Measurements from ENCODE around the gene PIPOX.

PIPOX gene

GRCh38 chr17:29000973-29001372 lies 42.0 kb upstream of the PIPOX start:
- no peaks in the 10 kb centered on the region for H3K9me3 ChIP-seq
- H3K27me3 ChIP-seq: peaks cover 0 to 59% of the 10 kb centered on the region in 2 donors
- no peaks in the 10 kb centered on the region for H3K36me3 ChIP-seq
- DNase-seq: no peak
- intact Hi-C loops (cut with DNase I; ENCODE audit: low total_unique reads): no loop called here
- H3K4me3 ChIP-seq: no peak overlapping the region
- H3K27ac ChIP-seq: no peak overlapping the region
- H3K4me1 ChIP-seq: peaks cover 0 to 9% (median 7%) of the 10 kb centered on the region in 4 donors
- TF ChIP-seq CTCF (IDR thresholded peaks at IDR 0.05): no peak

GRCh38 chr17:29002811-29003210 lies 40.1 kb upstream of the PIPOX start:
- Histone ChIP-seq H3K9me3 (no peaks in the 10 kb centered on the region), H3K36me3 (no peaks in the 10 kb centered on the region), H3K27ac (no peak overlapping the region), H3K4me3 (no peak overlapping the region), H3K27me3 (peaks cover 0 to 60% of the 10 kb centered on the region in 2 donors), H3K4me1 (peaks cover 0 to 12% (median 10%) of the 10 kb centered on the region in 4 donors)
- no peak for DNase-seq
- TF ChIP-seq CTCF (IDR thresholded peaks at IDR 0.05): no peak
- intact Hi-C loops (cut with DNase I; ENCODE audit: low total_unique reads): no loop called here

- TF ChIP-seq CTCF (IDR thresholded peaks at IDR 0.05): no peak
- Histone ChIP-seq H3K9me3 (no peaks in the 10 kb centered on the region), H3K4me1 (peaks cover 0 to 12% (median 10%) of the 10 kb centered on the region in 4 donors), H3K27ac (no peak overlapping the region), H3K4me3 (no peak overlapping the region), H3K27me3 (peaks cover 0 to 62% of the 10 kb centered on the region in 2 donors), H3K36me3 (no peaks in the 10 kb centered on the region)
- intact Hi-C loops (cut with DNase I; ENCODE audit: low total_unique reads): no loop called here
- no peak for DNase-seq
These were observed 39.7 kb upstream of the PIPOX start for GRCh38 chr17:29003289-29003688.

- Histone ChIP-seq H3K36me3 (no peaks in the 10 kb centered on the region), H3K27ac (no peak overlapping the region), H3K4me3 (no peak overlapping the region), H3K9me3 (no peaks in the 10 kb centered on the region), H3K27me3 (peaks cover 0 to 65% of the 10 kb centered on the region in 2 donors), H3K4me1 (peaks cover 0 to 12% (median 10%) of the 10 kb centered on the region in 4 donors)
- TF ChIP-seq CTCF (IDR thresholded peaks at IDR 0.05): no peak
- DNase-seq: no peak
- intact Hi-C loops (cut with DNase I; ENCODE audit: low total_unique reads): no loop called here
These were observed 38.8 kb upstream of the PIPOX start for GRCh38 chr17:29004081-29004692.

GRCh38 chr17:29005936-29006511 lies 36.9 kb upstream of the PIPOX start, which contains the start of gene SEZ6:
SEZ6 (minus strand) TSS chr17:29006033; CDS start chr17:29005869, 164 bp downstream.
- H3K4me1 ChIP-seq: peaks cover 0 to 12% (median 10%) of the 10 kb centered on the region in 4 donors
- intact Hi-C loops (cut with DNase I; ENCODE audit: low total_unique reads): no loop called here
- DNase-seq: peak; percentile 38 to 73

More at GRCh38 chr17:29005936-29006511, 36.9 kb upstream of the PIPOX start, which contains the start of gene SEZ6:
- H3K4me3 ChIP-seq: no peak within 1 kb of the TSS
- H3K27ac ChIP-seq: no peak within 1 kb of the TSS
- H3K36me3 ChIP-seq: no peaks in the 10 kb centered on the region
- no peaks in the 10 kb centered on the region for H3K9me3 ChIP-seq
- peaks cover 0 to 77% of the 10 kb centered on the region in 2 donors for H3K27me3 ChIP-seq
- TF ChIP-seq CTCF (IDR thresholded peaks at IDR 0.05): no peak
